Activated T-cell treated with anti-CD3 and anti-CD28 coated beads for 24 hours (primary cell): ENCODE measurements around the gene CDK1.
"Not testable (repeated sequence)": the region's sequence is repeated elsewhere in the genome, so short reads cannot be mapped to it uniquely, and the experiment has no call there.

Experiments used
- DNase-seq: peaks from one replicate; pipeline ENCODE4 v3.0.0-alpha.2; 2020; ENCODE audit warnings: low read depth

The CDK1 gene

DNA sequence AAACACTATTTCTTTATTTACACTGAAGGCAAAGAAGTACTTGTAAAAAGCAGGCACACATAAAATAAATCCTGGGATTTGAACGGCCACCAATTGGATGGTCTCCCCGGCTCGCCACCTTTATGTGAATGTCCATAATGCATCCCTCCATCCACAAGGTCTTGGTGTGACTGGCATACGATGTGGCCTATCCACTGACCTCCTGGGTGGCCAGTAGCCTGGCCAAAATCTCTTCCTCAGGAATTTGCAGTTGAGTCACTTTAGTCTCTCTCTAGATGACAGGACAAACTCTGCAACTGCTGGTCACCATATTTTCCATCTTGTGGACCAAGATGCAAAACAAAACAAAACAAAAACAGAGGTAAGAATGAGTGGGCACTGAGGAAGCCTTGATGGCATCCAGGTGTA is 39.1 kb downstream of the CDK1 start:
- DNase-seq = no peak

DNA sequence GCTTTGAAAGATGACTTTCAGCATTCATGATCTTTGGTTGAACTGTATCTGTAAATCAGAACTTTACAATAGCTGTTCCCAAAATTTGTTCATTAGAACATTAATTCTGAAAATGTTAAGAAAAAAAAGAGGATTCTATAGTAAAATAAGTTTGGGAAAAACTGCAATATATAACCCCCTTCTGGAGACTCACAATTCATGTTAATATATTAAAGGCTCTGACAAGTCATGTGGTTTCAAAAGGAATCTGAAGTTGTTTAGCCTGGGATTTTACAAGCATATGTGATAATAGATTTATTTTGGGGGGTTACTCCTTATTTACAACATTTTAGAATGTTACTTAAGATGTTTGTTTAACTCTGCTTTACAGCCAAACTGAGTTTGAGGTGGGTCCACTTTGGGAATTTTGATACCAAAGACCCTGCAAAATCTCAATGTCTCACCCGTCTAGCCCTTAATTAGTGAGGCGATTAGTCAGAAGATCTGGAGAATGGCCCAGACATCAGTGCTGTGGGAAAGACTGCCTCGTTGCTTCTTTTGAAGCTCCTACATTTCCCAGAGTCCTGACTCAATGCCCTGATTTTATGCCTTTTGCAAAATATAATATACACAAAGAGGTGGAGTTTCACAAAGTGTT is 40.0 kb downstream of the CDK1 start:
- no peak for DNase-seq

- DNase-seq = no peak
These were observed 41.0 kb downstream of the CDK1 start for GRCh38 chr10:60819271-60819670.

GRCh38 chr10:60820093-60820754 is 41.9 kb downstream of the CDK1 start:
- no peak for DNase-seq

- DNase-seq = no peak
These were observed 43.4 kb downstream of the CDK1 start for GRCh38 chr10:60821656-60822055.

DNA sequence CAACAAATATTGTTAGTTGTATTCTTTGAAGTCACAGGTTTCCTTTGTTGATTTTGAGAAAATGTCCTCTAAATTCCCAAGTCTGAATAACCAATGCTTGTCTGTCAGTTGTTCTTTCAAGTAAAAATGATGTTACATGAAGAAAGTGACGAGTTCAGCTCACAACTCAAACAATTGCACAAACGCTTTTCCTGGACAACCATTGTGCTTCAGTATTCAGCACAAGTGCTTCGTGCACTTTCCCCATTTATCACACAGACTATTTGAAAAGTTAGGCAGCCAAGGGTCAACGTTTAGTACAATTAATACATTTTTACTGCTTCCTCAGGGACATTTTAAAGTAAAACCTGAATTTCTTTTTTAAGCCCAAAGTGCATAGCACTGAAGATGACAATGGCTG is 44.5 kb downstream of the CDK1 start:
- no peak for DNase-seq

- DNase-seq = no peak
These were observed 45.0 kb downstream of the CDK1 start for GRCh38 chr10:60823324-60823723.

- no peak for DNase-seq
These were observed 47.2 kb downstream of the CDK1 start for GRCh38 chr10:60825520-60825919.

DNA sequence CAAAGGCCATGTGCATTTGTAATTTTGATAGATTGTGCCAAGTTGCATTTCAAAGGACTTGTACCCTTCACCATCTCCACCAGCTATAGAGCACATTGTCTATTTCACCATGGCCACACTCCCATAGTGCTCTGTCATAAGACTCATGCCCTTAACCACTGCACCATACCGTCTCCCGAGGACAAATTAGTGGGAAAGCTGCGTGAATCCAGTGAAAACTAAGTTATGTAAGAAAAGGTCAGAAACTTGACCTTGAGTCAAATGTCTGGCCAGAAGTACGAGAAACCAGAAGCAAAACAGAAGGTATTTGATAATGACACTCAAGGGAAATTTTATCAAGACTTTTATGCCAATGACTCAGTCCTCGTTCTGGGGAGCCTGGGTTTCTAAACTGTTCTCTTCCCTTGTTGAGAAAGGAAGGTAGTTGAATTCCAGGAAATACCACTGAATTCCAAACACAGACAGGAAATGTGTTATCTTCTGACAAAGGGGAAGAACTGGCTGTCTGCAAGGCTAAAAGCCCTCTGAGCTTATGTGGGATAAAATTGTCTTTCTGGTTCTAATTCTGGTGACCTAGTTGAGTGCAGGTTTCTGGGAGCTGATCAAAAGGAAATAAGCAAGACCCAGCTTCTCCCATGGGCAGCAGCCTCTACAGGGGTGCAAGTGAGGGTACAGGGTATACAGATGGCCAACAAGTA is 49.7 kb downstream of the CDK1 start:
- no peak for DNase-seq

GRCh38 chr10:60828489-60828852 is 50.2 kb downstream of the CDK1 start:
- DNase-seq = no peak

- not testable (repeated sequence) for DNase-seq
These were observed 53.9 kb downstream of the CDK1 start for GRCh38 chr10:60832136-60832535.

- DNase-seq = no peak
These were observed 56.1 kb downstream of the CDK1 start for GRCh38 chr10:60834401-60834800.

DNA sequence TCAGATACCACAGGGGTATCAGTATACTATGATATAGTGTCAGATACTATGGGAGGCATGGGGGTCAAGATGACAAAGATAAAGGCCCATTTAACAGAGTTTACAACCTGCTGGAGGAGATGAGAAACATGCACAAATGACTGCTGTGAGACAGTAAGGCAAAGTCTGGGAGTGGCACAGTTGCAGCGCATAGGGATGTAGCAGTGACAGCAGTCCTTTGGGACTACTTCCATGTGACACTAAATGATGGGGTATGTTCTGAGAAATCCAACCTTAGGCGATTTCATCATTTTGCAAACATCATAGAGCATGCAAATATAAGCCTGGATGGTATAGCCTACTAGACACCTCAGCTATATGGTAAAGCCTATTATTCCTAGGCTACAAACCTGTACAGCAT is 56.8 kb downstream of the CDK1 start:
- DNase-seq = no peak

- not testable (repeated sequence) for DNase-seq
These were observed 62.9 kb downstream of the CDK1 start for GRCh38 chr10:60841227-60841626.

DNA sequence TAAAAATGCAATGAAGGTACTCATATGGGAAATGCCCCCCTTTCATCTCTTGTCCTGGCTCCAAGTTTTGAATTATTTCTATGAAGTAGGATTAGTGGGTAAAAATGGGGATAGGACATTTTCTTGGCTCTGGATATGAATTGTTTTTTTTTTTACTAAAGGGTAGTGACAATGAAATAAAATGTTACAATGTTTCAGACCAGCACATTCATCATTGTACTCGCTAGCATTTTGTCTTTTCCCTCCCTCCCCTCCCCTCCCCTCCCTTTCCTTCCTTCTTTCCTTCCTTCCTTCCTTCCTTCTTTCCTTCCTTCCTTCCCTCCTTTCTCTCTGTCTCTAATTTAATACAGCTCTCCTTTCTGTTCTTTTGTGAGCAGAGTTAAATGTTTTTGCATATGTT is 64.4 kb downstream of the CDK1 start:
- DNase-seq = no peak
